ENCODE data around the gene ARMH3.

Gene ARMH3

DNA sequence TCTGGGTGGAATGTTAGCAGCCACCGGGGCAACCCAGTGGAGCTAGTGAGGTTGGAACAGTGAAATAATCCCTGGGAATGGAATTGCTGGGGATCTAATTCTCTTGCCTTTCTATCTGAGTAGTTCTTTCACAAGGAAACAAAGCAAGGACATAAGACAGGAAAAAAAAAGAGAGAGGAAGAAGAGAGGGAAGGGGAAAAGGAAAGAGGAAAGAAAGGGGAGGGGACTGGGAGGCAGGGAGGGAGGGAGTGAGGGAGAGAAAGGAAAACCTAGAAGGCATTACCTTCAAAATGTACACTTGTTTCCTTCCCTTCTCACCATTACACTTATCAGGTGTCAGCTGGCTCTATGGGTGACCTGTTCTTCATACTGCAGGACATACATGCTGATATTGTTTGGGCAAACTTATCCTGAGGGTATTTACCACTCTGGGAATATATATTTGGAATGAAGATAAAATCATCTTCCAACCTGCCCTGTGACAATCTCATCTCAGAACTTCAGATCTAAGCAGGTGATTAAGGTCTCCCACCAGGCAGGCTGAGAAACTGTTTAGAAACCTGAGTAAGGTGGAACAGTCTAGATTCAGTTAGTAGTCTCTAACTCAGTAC is 162.4 kb downstream of the ARMH3 start:
- no peak for DNase-seq

DNA sequence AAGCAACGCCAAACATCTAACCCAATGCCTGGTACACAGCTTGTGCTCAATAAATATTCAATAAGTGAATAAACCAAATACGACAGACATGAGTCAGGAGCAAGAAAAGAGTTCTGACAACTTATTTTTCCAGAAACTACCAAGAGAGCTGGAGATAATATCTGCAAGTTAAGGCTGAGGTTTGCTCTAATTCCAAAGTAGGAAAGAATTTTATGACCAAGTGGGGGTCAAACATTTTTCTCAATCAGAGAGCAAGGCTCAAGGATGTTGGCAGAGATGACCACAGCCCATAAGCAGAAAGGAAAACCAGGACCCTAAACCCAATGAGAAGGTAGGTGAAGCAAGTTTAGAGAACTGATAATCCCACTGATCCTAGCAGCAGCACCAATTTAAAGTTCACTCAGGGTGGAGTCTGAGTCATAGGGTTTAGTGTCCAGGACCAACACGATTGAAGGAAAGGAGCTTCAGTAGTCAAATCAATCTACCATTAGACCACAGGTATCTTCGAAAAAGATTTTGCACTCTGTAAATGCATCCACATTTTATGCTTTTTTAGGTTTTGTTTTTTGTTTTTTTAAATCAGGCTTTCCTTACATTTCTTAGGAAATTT is 163.1 kb downstream of the ARMH3 start:
- no peak for DNase-seq

DNA sequence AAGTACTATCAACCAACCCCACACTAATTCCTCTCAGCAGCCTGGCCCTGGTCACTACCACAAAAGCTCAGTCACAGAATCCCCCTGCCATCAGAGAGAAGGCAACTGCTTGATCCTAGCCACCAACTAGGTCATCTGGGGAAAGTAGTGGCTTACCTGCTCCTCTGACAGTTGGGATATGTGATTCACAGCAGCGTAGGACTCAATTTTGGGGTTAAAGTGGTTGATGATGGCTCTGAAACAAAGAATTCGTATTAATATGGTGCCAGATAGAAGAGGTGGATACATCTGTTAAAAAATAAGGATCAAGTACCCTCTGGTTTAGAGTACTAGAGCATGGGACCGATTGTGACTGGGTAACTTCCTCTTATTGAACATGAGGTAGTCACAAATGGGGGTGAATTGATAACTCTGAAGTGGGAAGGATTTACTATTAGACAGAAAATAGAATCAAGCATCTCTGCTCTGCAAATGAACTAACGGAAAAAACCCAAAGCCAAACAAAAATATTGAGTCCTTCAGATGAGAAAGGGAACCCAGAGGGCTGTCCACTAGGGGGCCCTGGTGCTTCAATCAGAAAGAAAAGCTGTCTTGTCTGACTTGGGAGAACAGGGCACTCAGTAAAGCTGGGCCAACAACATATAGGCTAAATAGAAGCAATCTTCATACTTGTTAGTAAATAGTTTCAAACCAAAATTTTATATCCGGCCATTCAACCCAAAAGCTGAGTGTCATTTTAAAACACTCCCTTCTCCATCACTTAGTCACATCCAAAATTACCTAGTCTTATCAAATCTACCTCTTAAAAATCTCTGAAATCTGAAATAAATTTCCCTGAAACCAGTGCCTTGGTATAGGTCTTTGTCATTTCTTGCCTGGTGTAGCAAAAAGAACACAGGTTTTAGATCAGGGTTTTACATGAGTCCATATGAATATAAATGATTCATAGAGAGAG is 166.4 kb downstream of the ARMH3 start:
- peak; percentile 82 for DNase-seq

DNA sequence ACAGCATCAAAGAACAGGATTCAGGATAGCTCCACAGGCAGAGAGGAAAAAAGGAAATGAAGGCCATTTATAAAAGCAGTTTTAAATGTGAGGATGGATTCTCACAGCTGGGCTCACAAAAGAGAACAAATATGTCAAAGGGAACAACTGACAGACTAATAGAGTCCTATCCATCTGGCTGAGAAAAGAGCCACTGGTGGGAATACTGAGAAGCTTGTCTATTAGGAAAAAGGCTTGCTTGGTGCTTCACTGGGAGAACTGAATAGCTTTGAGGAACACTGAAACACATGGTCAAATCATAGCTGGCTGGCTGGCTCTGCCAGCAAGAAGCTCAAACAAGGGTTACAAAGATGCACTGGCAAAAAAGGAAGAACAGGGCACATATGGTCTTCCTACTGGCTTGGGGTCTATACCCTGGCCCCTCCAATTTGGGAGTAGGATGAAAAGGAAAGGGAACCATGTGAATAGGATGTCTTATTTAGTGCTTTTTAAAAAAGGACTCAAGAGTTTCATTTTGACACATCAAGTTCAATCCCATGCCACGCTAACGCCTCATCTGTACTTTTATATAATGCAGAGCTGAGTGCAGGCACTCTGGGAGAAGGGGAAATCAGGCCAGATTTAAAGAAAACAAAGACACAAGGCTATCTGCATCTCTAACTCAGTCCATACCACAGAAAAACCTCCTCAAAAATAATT is 167.6 kb downstream of the ARMH3 start:
- no peak for DNase-seq

DNA sequence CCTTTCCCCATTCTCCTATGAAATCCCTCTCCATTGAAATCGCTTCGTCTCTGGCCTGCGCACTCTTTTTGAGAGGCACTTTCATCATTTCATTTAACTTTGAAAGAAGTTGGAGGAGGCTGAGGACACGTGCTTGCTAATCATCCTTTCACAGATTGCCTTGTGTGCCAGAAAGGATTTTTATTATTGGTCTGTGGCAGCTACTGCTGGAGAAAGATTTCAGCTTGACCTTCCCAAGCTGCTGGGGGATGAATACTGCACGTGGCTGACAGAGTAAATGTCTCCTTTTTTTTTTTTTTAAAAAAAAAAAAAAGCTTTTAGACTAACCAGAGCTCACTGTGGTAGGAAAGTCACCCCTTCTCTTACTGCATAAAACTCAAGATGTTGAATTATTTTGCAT is 168.2 kb downstream of the ARMH3 start:
- no peak for DNase-seq

DNA sequence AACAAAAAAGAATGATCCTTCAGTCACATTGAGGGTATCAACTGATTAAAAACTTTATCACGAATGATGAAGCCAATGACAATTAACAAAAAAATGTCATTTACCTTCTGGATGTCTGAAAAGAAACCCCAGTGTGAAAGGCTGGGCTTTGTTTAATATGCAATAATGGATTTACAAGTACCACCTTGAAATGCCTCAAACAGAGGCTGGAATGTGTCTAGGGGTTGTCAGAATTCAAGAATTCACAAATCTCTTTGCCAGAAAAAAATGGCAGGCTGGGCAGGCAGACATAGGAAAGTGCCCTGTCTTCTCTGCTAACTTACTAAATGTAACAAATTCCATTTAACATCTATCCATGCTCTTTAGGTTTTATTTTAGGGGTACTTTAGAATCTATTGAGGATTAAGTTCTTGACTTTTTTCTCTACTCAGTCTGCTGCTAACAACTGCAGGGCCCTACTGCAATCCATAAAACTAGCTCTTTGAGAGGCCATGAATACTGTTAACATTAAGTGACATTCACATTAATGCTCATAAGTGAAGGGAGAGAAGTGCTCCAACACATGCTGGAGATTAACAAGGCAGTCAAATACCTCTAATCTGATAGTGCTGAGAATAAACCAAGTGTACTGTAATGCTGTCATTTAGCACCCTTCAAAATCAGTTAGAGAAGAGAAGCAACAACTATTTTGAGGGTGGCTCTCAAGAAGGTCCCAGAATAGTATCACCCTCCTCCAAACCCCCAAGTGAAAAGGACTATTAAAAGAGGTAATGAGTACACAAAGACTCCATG is 169.3 kb downstream of the ARMH3 start:
- DNase-seq, result no peak

DNA sequence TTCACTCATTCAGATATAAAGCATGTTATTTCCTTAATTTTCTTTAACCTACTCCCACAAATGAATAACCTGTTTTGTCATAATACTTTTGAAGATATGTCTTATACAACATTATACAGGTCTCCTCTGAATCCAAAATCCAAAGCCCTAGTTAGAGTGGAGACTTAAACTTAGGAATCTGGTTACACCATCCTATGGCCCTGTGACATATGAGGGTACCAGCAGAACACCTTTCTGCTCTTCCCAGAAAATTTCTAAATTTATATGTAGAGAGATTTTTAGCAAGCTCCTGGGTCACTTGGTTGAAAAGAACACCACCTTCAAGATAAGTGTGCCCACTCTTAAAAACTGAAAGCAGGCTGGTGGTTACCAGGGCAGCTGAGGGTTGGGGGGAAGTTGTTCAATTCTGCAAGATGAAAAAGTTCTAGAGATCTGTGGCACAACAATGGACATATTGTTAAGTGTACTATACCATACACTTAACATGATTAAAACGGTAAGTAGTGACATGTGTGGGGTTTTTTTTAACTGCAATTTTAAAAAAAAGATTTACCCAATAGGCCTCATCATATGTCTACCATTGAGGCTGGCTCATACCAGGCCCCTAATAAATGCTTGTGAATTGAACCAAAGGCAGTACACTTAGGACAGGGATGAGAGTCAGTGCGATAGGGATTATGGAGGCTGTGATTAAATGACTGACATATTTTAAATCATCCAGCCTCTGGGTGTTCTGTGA is 174.8 kb downstream of the ARMH3 start:
- DNase-seq, result no peak

DNA sequence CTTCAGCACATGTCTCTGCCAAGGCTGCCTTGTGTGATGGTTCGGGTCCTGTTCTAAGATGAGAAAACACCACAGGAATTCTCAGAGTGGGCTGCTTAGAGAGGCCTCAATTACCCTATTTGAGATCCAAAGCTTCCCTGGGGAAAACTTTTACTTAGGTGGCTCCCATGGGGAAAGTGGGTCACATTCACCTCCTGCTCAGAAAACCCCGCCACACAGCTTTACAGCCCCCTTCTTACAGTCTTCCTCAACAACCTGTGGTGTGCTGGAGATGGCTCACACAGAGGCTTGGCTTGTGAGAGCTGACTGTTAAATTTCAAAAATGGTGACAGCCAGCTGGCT is 175.8 kb downstream of the ARMH3 start:
- no peak for DNase-seq

DNA sequence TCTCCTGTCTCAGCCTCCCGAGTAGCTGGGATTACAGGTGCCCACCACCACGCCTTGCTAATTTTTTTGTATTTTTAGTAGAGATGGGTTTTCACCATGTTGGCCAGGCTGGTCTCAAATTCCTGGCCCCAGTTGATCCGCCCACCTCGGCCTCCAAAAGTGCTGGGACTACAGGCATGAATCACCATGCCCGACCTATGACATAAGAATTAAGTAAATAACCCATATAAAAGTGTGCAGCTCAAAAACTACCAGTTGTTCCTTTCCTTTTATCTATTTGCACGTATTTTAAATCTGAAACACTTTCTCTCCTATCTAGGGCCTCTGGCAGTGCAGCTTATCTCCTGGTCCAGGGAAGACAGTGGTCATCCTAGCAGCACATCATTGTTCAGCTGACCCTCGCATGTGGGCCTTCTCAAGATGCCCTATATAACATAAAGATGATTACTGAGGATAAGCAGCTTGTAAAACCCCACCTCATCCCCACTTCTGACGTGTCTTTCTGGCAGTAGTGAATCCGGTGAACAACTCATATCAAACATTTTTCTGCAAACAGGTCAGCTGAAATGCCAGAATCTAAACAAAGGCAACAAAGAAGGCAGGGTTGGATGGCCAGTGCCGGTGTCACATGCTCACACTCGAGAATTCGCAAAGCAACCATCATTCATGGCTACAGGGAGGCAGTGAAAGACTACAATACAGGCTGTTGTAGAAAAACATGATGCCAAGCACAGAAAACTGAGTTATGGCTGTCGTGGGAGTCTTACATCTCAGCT is 176.3 kb downstream of the ARMH3 start:
- DNase-seq, result no peak

DNA sequence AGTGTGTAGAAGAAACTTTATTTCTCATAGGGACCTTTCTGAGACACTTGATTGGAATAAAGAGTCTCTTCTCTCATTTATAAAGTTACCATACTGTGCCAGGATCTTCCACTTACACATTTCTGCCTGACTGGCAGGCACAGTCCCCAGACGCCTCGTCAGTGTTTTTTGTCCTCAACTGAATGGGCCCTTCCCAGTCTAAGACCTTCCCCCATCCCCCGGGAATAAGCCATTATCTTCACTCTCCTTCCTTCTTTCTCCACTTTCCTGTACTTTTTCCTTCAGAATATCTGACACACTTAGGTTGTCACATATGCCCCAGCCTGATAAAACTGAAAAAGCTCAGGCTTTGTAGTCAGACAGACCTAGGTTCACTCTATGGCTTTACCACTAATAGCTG is 177.1 kb downstream of the ARMH3 start:
- DNase-seq, result no peak

DNA sequence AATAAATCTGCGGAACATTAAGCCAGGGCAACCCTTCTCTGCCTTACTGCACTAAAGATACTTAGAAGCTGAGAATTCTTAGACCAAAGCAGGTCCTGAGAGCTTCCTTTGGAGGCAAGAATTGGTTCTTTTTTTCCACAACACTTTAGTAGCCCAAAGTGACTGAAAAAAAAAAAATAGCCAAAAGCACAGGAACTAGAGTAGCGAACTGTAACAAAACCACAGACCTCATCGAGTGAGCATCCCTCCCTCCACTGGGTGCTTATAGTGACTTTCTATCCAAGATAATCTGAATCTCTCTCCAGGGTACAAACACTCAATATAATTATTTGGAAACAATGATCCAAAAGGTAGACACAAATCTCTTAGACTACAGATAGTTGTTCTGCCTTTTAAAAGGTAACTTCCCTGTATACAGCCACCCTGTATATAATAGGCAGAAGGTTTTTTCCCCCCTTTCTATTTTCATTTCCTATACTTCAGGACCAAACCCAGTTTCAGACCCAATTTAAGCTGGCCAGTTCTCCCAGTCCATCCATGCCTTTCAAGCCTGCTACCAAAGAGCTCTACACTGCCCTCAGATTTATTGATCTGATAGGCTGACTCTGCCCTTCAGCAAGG is 180.8 kb downstream of the ARMH3 start:
- no peak for DNase-seq

DNA sequence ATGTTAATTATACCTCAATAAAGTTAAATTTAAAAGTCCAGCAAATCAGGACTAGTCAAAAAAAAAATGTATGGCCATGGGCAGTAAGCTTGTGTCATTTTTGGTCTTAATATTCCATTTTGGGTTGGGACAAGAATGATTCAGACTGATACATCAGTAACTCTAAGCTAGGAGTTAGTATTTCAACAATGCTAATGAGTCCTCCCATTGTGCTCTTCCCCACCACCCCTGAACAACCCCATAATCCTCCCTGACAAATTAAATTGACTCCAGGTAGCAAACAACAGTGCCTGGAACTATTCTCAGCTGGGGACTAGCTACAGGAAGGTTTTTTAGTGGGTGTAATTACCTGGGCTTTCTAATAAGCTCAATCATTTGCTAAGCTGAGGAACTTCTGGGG is 181.7 kb downstream of the ARMH3 start:
- no peak for DNase-seq

DNA sequence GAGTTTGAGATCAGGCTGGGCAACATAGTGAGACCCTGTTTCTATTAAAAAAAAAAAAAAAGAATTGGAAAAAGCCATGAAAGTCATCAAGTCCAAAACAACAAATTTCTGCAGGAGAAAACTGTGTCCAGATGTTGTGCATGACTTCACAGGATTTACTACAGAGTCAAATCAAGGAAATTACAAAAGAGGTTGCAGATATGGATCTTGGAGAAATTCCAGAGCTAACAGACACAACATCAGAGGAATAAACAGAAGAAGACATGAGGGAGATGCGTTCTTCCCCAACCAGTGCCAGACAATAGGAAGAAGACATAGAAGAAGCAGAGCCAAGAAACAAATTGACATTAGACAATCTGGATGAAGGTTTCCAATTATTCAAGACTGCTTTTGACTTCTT is 188.0 kb downstream of the ARMH3 start:
- no peak for DNase-seq

DNA sequence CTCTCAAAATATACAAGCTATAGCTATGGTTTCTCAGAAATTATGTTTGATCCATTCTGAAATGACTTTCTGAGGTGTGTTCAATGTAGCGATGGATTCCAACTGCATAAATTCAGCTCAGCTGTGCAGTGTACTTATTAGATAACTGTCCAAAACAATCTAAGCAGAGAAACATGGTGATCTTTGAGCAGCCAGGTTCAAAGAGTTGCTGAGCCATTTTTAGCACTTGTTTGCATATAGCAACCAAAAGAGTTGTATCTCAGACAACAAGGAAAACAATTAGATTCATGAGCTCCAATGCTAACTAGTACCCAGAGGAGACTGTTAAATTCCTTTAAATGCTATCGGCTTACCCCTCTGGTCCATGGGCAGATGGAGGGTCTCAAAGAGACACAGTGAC is 196.4 kb downstream of the ARMH3 start:
- no peak for DNase-seq

DNA sequence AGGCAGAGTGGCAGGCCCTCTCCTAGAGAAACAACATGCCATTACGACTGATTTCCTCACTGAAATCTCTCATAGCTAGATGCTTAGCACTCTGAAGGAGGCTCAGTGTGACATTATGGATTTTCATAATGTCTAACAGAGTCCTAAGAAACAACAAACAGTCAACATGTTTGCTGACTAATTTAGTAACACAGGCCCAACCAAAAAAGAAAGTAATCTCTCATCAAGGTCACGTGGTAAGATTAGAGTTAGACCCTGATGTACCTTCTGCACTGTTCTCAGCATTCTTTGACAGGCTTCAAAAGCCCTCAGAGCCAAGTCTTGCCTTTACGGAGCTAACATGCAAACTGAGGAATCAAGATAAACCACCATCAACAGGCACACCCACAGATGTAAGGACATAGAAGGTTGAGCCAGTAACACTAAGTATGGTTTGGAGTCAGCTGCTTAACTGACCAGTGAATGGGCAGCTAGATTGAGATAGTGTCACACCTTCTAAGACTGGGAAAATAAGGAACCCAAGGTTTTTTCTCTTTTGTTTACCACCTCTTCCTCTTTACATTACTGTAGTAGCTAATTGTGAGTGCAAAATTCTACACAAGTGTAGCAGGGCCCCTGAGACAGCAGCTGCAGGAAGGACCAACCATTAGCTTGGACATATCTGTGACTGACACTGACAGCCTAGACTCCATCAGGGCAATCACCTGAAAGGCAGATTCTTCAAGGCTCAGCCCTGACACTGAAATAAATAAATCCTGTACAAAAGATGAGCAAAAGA is 197.1 kb downstream of the ARMH3 start:
- no peak for DNase-seq

DNA sequence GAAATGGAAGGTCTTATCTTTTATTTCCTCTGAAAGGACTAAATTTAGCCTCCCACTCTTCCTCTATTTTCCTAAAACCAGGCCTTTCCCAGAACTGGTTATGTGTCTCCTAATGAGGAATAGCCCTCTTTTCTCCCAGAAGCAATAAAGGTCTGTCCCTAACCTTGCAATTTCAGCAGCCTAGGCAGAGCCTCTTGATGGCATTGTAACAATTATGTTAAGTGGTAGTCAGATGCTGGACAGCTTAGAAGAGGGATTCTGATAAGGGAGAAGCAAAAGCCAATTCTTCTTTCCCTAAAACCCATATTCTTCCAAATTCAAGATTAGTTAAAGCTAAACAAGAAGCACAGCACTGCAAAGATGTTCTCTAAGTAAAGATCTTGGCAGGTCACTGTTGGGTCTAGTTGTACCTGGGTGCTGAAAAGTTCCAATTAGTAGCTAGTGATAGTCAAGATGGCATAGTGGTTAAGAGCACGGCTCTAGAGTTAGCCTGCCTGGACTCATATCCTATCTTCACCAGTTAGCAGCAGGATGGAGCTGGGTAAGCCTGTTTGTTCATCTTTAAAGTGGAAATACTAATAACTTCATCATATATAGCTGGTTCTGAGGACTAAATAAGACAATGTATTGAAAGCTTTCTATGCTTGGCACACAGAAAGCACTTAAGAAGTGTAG is 198.0 kb downstream of the ARMH3 start:
- no peak for DNase-seq

DNA sequence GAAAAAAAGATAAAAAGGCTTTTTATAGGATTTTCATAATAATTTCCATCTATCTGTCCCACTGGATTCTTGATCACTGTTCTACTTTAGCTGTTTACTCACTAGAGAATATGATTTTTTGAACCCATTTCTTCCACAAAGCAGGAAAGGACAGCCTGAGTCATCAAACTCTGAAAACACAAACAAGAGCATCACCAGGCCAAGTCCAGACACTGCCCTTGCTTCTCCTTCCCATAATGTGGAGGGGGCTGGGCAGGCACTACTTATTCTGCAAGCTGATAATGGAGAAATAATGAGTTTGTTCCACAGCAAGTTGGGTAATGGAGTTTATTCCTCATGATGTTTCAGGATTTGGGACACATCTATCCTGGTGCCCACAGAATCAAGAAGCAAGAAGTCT is 199.3 kb downstream of the ARMH3 start:
- no peak for DNase-seq

DNA sequence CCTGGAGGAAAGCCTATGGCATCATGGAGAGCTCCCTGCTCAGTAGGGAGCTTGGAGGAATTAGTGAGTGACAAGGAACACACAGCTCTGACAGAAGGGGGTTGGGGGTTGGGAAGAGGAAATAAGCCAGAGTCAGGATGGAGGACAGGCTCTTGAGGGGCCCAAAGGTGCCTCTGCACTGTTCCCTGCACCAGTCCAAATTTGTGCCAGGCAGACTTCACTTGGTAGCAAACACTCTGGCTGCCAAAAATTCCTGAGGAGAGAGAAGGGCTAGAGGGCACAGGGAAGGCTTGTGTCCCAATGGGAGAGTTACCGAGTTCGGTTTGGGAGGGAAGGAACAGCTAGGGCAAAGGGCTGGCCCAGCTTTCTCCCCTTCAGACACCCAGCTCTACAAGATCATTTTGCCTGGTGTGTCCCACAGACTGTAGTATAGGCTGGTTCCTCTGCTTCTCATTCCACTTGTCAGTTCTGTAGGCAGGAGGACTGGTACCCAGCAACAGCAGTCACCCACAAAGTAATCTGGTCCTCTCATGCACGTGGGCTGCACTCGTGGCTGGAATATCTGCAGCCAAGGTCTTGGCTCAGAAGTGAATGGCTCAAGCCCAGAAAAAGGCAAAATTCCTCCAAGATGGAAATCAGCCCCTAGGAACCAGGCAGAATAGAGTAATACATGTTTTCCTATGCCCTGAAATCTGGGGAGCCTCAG is 204.4 kb downstream of the ARMH3 start:
- DNase-seq, result no peak

DNA sequence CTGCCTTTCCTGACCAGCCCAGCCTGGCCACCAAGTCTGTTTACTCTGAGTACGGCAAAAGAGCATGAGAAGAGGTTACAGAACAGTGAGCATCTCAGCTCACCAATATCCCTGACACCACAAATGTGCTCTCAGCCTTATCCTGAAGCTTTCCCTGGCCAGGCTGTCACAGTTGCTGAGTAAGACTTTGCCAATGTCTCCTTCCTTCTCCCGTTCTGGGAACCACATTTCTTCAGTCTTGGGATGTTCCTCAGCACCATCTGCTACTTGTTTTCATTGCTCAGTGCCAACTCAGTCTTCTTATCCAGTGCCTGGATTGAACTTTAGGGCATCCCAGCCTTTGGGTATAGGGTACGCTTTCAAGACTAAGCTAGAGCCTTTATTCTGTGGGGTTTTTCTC is 205.2 kb downstream of the ARMH3 start:
- no peak for DNase-seq

Data from right hindlimb (tissue), 1 donor.